Gastrocnemius medialis (tissue), 4 donors: ENCODE results near the gene DUS4L.

Source experiments
- CTCF ChIP-seq, 5 experiments: fragments of 450-650 bp in 3 of 5; fragments of 200-600 bp in 2 of 5; sonication (generic) in 2 of 5; IDR thresholded peaks in 4 of 5; conservative IDR thresholded peaks in 1 of 5; 1 replicate in 4 of 5; 2 replicates in 1 of 5; pipeline ENCODE4 v1.5.1; 2016 to 2019; ENCODE audit warnings: antibody characterized with exemption in 5 of 5, mild to moderate bottlenecking in 3 of 5, moderate library complexity in 3 of 5
- POLR2A ChIP-seq, 2 donors: fragments of 450-650 bp; IDR thresholded peaks; one replicate each; pipeline ENCODE4 v1.6.1; 2017; ENCODE audit warnings: antibody characterized with exemption in 2 of 2, mild to moderate bottlenecking in 2 of 2, moderate library complexity in 2 of 2

- TF ChIP-seq CTCF (IDR thresholded peaks at IDR 0.05 in 4 of 5, conservative IDR thresholded peaks at IDR 0.05 in 1 of 5) (no peak), POLR2A (IDR thresholded peaks at IDR 0.05) (no peak)
Measured at GRCh38 chr7:107594961-107595737, 31.4 kb downstream of the DUS4L start.
